Transverse colon (tissue), 3 donors: ENCODE data around the gene HOXD3.

Experiments used
- CTCF ChIP-seq, 5 experiments: fragments of 200-600 bp in 3 of 5; fragments of 450-650 bp in 2 of 5; sonication (generic) in 3 of 5; IDR thresholded peaks; 1 replicate in 2 of 5; 2 replicates in 3 of 5; pipeline ENCODE4 v1.5.1; 2016 to 2017; ENCODE audit warnings: antibody characterized with exemption in 5 of 5, inconsistent platforms in 3 of 5, mild to moderate bottlenecking in 2 of 5, moderate library complexity in 1 of 5
- POLR2A ChIP-seq: fragments of 450-650 bp; IDR thresholded peaks from one replicate; pipeline ENCODE4 v1.6.1; 2016; ENCODE audit warnings: antibody characterized with exemption, mild to moderate bottlenecking, moderate library complexity

GRCh38 chr2:176145085-176145969, 11.8 kb upstream of the HOXD3 start:
- no peak for TF ChIP-seq POLR2A
- TF ChIP-seq CTCF (IDR thresholded peaks at IDR 0.05), result no peak
